HepG2 (cell line): ENCODE data around the gene CCBE1. TPM values are rescaled to one million over a fixed set of nuclear protein-coding genes. Genes with fewer than 3 reads are reported as not detected.

Experiments
- ATAC-seq: fragments of 200-7000 bp; cut with Tn5 transposase; 3 replicates; pipeline ENCODE4 v1.9.1; 2020; ENCODE audit warnings: mild to moderate bottlenecking, moderate library complexity
- BruUV-seq: library from RNA; stranded (reverse); fragments of 400-500 nt; replicated peaks from 2 replicates; lab custom pipeline; 2021; lab: Mats Ljungman, UMichigan
- CTCF ChIA-PET: fragments of 300-600 bp; formaldehyde crosslinking; extraction: SDS; loops from one replicate; lab custom pipeline; 2021; ENCODE audit warnings: low total read pairs, inconsistent platforms, low intra/inter-chr PET ratio; lab: Yijun Ruan, JAX
- POLR2A ChIA-PET: fragments of 350-600 bp; sonication (Branson Sonifier 250); formaldehyde crosslinking; loops from one replicate; lab custom pipeline; 2020; ENCODE audit warnings: antibody characterized with exemption, inconsistent platforms; lab: Yijun Ruan, JAX
- DNase-seq: peaks from one replicate; pipeline ENCODE4 v3.0.0-alpha.2; 2015; ENCODE audit warnings: low spot score
- FAIRE-seq: peaks from 3 replicates; lab custom pipeline; 2011; peaks lifted over from hg19 to GRCh38; lab: Jason Lieb, UNC
- H2AFZ ChIP-seq: one replicate; pipeline ENCODE4 v1.6.1; 2011; ENCODE audit warnings: low read length, inconsistent platforms
- H3K27ac ChIP-seq: fragments of 300-600 bp; 3 replicates; pipeline ENCODE4 v1.8.0; 2011; ENCODE audit warnings: mixed run types, mild to moderate bottlenecking, mixed read lengths, low read length, inconsistent platforms; ENCODE audit not compliant: insufficient read depth; ENCODE audit errors: extremely low read length
- H3K27me3 ChIP-seq, 2 experiments: fragments of 200-600 bp in 1 of 2; 2 replicates in 1 of 2; 3 replicates in 1 of 2; pipeline versions ENCODE4 v1.6.0 to v1.8.0; 2011; ENCODE audit warnings: low read length in 2 of 2, mild to moderate bottlenecking in 2 of 2, moderate library complexity in 2 of 2, inconsistent platforms in 1 of 2; ENCODE audit not compliant: insufficient read depth in 2 of 2, control insufficient read depth in 1 of 2
- H3K36me3 ChIP-seq, 2 experiments: fragments of 200-600 bp in 1 of 2; replicated peaks in 1 of 2; 2 replicates in 1 of 2; 3 replicates in 1 of 2; pipeline versions ENCODE4 v1.5.1 to v1.8.0; 2011; ENCODE audit warnings: low read length in 2 of 2, inconsistent platforms in 1 of 2; ENCODE audit not compliant: insufficient read depth in 2 of 2, control insufficient read depth in 1 of 2
- H3K4me1 ChIP-seq: 2 replicates; pipeline ENCODE4 v1.5.1; 2012; ENCODE audit warnings: low read length, inconsistent platforms; ENCODE audit not compliant: insufficient read depth
- H3K4me2 ChIP-seq: 2 replicates; pipeline ENCODE4 v1.6.0; 2011; ENCODE audit warnings: low read depth, low read length, inconsistent platforms
- H3K4me3 ChIP-seq, 3 experiments: fragments of 200-600 bp in 1 of 3; sonication (generic), shearing (Covaris generic) in 1 of 3; replicated peaks in 1 of 3; 2 replicates each; pipeline ENCODE4 v1.5.1; 2011 to 2016; ENCODE audit warnings: low read length in 3 of 3, inconsistent platforms in 2 of 3, low read depth in 2 of 3, mild to moderate bottlenecking in 2 of 3, control low read depth in 1 of 3, mixed read lengths in 1 of 3; ENCODE audit not compliant: insufficient read depth in 1 of 3
- H3K79me2 ChIP-seq: one replicate; pipeline ENCODE4 v1.6.1; 2011; ENCODE audit warnings: low read length, inconsistent platforms; ENCODE audit not compliant: insufficient read depth
- H3K9ac ChIP-seq: 2 replicates; pipeline ENCODE4 v1.6.0; 2011; ENCODE audit warnings: mild to moderate bottlenecking, low read depth, low read length, inconsistent platforms; ENCODE audit not compliant: insufficient read depth
- H3K9me3 ChIP-seq: 2 replicates; pipeline ENCODE4 v1.5.1; 2012; ENCODE audit warnings: mild to moderate bottlenecking, low read length
- H4K20me1 ChIP-seq: 2 replicates; pipeline ENCODE4 v1.6.0; 2011; ENCODE audit warnings: inconsistent platforms, mild to moderate bottlenecking, low read length, moderate library complexity; ENCODE audit not compliant: insufficient read depth
- DZIP1 ChIP-seq: sonication (generic); formaldehyde crosslinking; IDR thresholded peaks from 2 replicates; pipeline ENCODE4 v1.5.0; 2020; ENCODE audit warnings: mild to moderate bottlenecking, missing genetic modification reagents
- HCFC1 ChIP-seq: fragments of 150-350 bp; IDR thresholded peaks from 2 replicates; pipeline ENCODE4 v1.6.1; 2014; ENCODE audit warnings: low read depth, low read length
- HDAC6 ChIP-seq: fragments of 200-600 bp; sonication (generic); IDR thresholded peaks from 2 replicates; pipeline ENCODE4 v1.7.0; 2017; ENCODE audit warnings: mild to moderate bottlenecking, antibody characterized with exemption, low read length, low read depth
- HMG20A ChIP-seq: IDR thresholded peaks from 2 replicates; pipeline ENCODE4 v1.6.1; 2016; ENCODE audit warnings: borderline replicate concordance
- MLLT10 ChIP-seq: sonication (generic); formaldehyde crosslinking; IDR thresholded peaks from 2 replicates; pipeline ENCODE4 v1.4.0; 2020; ENCODE audit warnings: missing genetic modification reagents
- MTA1 ChIP-seq: sonication (generic); formaldehyde crosslinking; IDR thresholded peaks from 2 replicates; pipeline ENCODE4 v1.4.0; 2020; ENCODE audit warnings: missing genetic modification reagents, mild to moderate bottlenecking, borderline replicate concordance
- RBFOX2 ChIP-seq: fragments of 200-400 bp; formaldehyde crosslinking; IDR thresholded peaks from 2 replicates; pipeline ENCODE4 v1.6.1; 2017; ENCODE audit warnings: low read depth, mild to moderate bottlenecking, low read length
- TEF ChIP-seq: sonication (generic); formaldehyde crosslinking; IDR thresholded peaks from 2 replicates; pipeline ENCODE4 v1.5.0; 2020; ENCODE audit warnings: missing genetic modification reagents
- TRAFD1 ChIP-seq: sonication (generic); formaldehyde crosslinking; IDR thresholded peaks from 2 replicates; pipeline ENCODE4 v1.5.1; 2020; ENCODE audit warnings: missing genetic modification reagents, mild to moderate bottlenecking, borderline replicate concordance
- YY1 ChIP-seq: IDR thresholded peaks from 2 replicates; pipeline ENCODE4 v1.6.1; 2011; ENCODE audit warnings: low read length, low read depth, moderate library complexity, mild to moderate bottlenecking; ENCODE audit not compliant: insufficient read depth, insufficient replicate concordance
- ZNF292 ChIP-seq: sonication (generic); formaldehyde crosslinking; IDR thresholded peaks from 2 replicates; pipeline ENCODE4 v1.8.1; 2022; ENCODE audit warnings: mild to moderate bottlenecking, low read depth, missing genetic modification reagents, borderline replicate concordance
- WGBS: methylation state at CpG from one replicate; pipeline ENCODE4 v1.1.6; 2017; ENCODE audit warnings: low lambda C conversion rate; 5-methylcytosine and 5-hydroxymethylcytosine counted together
- in situ Hi-C: cut with HindIII; loops from 2 replicates; pipeline ENCODE4 v1.10.0; 2017; ENCODE audit warnings: low pct_unique_long_range_greater_than_20kb; ENCODE audit not compliant: extremely low pct_ligation_motif_present
- intact Hi-C: fragments of 100-400 bp; cut with micrococcal nuclease; formaldehyde crosslinking; loops from one replicate; pipeline ENCODE4 v1.10.0; 2022; ENCODE audit not compliant: unreplicated experiment
- polyA plus RNA-seq, 8 experiments: library from polyadenylated mRNA; depleted of rRNA in 3 of 8; stranded (reverse) in 7 of 8; unstranded in 1 of 8; fragments of >200 nt; fragmentation: Illumina TruSeq in 4 of 8; extraction: Trizol in 4 of 8; gene quantifications; 2 replicates each; pipeline versions ENCODE4 v1.2.1 to v1.2.3, GENCODE V29; 2011 to 2016; ENCODE audit warnings: low read depth in 4 of 8, missing spikeins in 1 of 8, mixed read lengths in 1 of 8; ENCODE audit not compliant: insufficient read depth in 1 of 8
- total RNA-seq, 5 experiments: library from RNA; depleted of rRNA; stranded (reverse); fragments of >200 nt; fragmentation: Illumina TruSeq; extraction: Trizol; gene quantifications; 2 replicates each; pipeline ENCODE4 v1.2.3, GENCODE V29; 2016; ENCODE audit warnings: low read depth in 1 of 5
- TF ChIP-seq, protein P1 (sequence below): sonication (generic); formaldehyde crosslinking; IDR thresholded peaks from 2 replicates; pipeline ENCODE4 v1.9.0; 2022; ENCODE audit warnings: missing genetic modification reagents, mild to moderate bottlenecking, borderline replicate concordance
- TF ChIP-seq, protein P2 (sequence below): sonication (generic); formaldehyde crosslinking; IDR thresholded peaks from 2 replicates; pipeline ENCODE4 v1.4.0; 2020; ENCODE audit warnings: missing genetic modification reagents; ENCODE audit errors: not compliant biosample characterization

Gene CCBE1
- total and polyA plus RNA-seq, 2 of the 13 experiments (the other 11 are each of a cell fraction or from before 2014, with no cell fraction given): not detected

- Histone ChIP-seq H3K4me3 (no peak overlapping the region), H3K4me1 (no peaks in the 10 kb centered on the region), H3K9me3 (no peaks in the 10 kb centered on the region), H3K27ac (no peak overlapping the region), H2AFZ (no peak overlapping the region), H4K20me1 (no peaks in the 10 kb centered on the region), H3K4me2 (no peak overlapping the region), H3K9ac (no peak overlapping the region), H3K79me2 (no peaks in the 10 kb centered on the region), H3K27me3 (peaks cover 0 to 14% of the 10 kb centered on the region in 2 experiments; a peak in 2 of 5 replicates), H3K36me3 (no peaks in the 10 kb centered on the region)
- DNase-seq (no peak), FAIRE-seq (no peak), ATAC-seq (no peak)
- CTCF ChIA-PET: no interaction called here
- no TSS peak for BruUV-seq
- TF ChIP-seq HCFC1 (no peak), MTA1 (CRISPR knock-in tag) (no peak), DZIP1 (no peak), HDAC6 (no peak), TEF (no peak), MLLT10 (CRISPR knock-in tag) (no peak), HMG20A (no peak), YY1 (no peak), RBFOX2 (no peak), TRAFD1 (CRISPR knock-in tag) (no peak), ZNF292 (no peak)
- TF ChIP-seq, protein P1, sequence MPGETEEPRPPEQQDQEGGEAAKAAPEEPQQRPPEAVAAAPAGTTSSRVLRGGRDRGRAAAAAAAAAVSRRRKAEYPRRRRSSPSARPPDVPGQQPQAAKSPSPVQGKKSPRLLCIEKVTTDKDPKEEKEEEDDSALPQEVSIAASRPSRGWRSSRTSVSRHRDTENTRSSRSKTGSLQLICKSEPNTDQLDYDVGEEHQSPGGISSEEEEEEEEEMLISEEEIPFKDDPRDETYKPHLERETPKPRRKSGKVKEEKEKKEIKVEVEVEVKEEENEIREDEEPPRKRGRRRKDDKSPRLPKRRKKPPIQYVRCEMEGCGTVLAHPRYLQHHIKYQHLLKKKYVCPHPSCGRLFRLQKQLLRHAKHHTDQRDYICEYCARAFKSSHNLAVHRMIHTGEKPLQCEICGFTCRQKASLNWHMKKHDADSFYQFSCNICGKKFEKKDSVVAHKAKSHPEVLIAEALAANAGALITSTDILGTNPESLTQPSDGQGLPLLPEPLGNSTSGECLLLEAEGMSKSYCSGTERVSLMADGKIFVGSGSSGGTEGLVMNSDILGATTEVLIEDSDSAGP: no peak
- TF ChIP-seq, protein P2, sequence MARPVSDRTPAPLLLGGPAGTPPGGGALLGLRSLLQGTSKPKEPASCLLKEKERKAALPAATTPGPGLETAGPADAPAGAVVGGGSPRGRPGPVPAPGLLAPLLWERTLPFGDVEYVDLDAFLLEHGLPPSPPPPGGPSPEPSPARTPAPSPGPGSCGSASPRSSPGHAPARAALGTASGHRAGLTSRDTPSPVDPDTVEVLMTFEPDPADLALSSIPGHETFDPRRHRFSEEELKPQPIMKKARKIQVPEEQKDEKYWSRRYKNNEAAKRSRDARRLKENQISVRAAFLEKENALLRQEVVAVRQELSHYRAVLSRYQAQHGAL: no peak
- intact Hi-C loops: loop anchor here (10.0 kb wide), 1 partner anchor 159 kb away; no protein-coding TSS in a partner anchor
- POLR2A ChIA-PET: no interaction called here
- WGBS: 30% methylated on average over 12 of the region's 12 CpGs
- in situ Hi-C loops: no loop called here
Observed at GRCh38 chr18:59613903-59614302, 83.3 kb downstream of the CCBE1 start.
